HG02884 (cell line): Measurements from ENCODE around the gene FCER1G.

Experiments used
- ATAC-seq: cut with Tn5 transposase; IDR thresholded peaks from one replicate; pipeline ENCODE4 v1.9.1; 2021; ENCODE audit warnings: mild to moderate bottlenecking, moderate library complexity; ENCODE audit not compliant: unreplicated experiment

The FCER1G gene

DNA sequence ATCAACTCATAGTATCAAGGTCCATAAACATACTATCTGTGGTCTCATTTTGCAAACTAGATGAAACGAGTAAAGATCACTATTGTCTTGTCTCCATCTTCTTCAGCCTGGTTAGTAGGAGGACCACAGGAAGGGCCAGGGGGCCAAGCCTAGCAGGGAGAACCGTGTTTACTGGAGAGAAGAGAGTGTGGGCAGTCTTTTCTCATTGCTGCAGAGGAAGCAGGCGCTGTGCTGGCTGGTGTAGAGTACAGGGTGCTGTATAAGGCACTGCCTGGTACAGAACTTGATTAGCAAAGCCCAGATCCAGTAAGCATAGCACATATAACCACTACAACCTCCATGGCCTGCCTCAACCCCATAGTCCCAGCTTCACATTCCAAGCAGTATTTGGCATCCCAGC, 27.8 kb upstream of the FCER1G start:
- ATAC-seq: no peak

DNA sequence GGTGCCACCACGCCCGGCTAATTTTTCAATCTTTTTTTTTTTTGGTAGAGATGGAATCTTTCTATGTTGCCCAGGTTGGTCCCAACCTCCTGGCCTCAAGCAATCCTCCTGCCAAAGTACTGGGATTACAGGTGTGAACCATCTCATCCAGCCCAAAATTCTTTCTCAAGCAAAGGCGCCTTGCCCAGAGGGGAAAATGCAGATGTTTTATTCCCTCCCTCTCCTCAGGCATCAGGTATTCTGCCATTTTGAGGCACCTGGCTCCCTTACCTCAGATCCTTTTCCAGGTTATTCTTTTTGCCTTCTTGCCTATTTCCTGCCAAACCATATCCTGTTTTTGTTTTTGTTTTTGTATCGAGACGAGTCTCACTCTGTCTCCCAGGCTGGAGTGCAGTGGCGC, 26.7 kb upstream of the FCER1G start:
- no peak for ATAC-seq

DNA sequence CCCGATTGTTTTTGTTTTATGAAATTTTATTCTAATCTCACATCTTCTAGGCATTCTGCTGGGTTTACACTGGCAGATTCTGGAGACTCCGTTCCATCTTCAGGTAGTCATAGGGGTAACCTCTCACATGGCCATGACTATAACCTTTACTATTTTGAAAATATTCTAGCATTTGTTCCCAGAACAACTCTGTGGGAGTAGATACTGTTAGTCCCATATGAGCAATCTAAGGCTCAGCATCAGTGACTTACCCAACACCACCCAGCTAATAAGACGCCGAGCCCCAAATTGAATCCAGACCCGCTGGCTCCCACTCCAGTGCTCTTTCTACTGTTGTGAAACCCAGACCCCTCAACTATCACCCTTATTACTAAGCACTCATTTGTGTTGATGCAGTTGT, 26.1 kb upstream of the FCER1G start:
- ATAC-seq: no peak

DNA sequence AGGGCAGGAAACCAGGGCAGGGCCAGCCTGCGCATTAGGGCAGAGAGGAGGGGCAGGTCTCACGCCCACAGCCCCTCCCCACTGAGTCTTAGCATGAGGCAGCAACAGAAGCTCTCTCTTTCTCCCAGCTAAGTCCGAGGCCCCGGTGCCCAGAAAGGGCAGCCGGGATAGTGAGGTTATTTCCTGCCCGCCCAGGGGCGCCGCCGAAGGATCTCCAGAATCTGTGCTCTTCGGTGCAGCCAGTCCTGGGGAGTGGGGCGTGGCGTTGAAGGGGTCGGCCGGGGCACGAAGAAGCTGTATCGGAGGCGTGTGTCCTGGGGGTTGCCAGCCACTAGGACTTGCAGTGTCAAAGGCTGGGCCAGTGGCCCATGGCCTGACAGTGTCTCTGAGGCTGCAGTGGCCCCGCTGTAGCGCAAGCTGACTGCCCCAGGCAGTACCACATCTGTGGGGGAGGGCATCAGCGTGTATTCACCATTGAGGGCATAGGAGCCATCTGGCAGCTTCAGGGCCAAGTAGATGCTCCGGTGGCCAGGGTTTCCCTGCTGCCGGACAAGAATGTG, 24.1 kb upstream of the FCER1G start:
- ATAC-seq: no peak

DNA sequence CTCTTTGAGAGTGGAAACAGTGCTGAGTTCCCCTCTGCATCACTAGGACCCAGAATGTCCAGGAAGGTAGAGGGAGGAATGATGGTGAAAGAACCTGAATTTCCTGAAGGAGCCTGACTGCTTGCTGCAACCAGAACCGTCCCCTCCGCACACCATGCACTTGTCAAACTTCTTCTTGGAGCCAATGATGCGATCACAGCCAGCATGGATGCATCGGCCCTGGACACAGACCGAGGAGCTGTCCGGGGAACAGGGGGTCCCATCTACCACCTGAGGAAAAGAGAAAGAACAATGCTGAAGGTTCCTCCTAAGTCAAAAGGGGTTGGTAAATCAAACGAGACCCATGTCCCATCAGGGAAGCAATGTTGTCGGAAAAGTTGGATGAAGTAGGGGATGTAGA, 23.1 kb upstream of the FCER1G start:
- ATAC-seq: no peak

DNA sequence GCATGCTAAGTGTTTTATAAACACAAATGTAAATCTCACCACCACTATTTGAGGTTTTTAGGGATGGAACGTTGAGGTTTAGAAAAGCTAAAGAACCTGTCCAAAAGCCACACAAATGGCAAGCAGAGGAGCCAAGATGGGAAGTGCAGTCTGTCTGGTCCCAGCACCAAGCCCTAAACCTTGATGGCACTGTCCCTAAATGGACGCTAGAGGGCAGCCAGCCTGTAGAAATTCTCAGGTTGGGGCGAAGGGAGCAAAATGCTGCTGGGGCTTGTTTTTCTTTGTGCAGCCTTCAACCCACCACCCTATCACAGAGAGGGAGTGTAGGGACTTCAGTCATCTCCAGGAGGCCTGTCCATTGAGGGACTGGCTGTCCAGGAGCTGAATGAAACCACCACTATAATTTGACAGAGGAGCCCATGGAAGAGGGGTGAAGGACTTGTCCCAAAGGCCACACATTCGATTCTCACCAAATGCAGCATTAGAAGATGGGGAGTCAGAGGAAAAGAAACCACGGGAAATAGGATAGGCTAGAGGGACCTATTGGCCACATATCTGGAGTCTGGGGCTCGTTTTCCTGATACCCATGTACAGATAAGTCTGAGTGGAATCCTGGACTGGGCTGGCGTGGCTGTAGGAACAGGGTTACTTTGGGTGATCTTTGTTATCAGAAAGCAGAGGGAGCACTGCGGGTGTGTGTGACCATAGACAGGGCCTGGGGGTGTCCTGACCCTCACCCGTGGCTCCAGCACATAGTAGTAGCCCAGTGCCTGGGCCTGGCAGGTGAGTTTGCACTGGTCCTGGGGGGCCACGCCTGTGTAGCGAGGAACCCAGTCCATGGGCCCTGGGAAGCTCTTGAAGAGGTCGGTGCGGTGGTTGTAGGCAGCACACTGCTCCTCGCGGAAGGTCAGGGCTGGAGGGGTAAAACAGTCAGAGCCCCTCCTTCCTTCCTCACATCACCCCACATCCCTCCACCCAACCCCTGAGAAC, 22.3 kb upstream of the FCER1G start:
- peak; percentile 63 for ATAC-seq

DNA sequence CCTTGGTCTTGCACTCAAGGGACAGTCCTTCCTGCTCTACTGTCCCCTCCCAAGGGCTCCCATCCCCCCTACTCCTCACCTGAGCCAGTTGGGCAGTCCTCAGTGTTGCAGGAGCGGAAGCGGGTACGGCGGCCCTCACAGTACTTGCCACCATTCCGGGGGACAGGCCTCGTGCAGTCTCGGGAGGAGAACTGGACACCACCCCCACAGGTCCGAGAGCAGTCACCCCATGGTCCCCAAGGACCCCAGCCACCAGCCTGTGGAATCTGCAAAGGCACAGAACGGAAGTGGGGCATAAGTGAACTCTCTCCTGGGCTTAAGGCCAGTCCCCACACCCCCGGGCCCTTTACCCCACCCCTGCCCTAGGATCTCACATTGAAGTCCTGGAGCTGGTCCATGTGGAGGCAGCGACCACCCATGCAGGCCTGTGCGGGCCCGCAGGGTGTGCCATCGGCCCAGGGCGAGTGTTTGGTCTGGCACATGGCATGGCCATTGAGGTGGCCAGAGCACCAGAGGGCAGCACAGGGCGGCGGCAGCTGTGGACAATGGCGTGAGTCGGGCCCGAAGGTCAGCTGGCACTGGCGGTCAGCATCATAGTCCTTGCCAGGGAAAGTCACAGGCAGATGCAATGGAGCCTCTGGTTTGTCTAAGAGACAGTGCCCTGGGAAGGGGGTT, 21.4 kb upstream of the FCER1G start:
- no peak for ATAC-seq

DNA sequence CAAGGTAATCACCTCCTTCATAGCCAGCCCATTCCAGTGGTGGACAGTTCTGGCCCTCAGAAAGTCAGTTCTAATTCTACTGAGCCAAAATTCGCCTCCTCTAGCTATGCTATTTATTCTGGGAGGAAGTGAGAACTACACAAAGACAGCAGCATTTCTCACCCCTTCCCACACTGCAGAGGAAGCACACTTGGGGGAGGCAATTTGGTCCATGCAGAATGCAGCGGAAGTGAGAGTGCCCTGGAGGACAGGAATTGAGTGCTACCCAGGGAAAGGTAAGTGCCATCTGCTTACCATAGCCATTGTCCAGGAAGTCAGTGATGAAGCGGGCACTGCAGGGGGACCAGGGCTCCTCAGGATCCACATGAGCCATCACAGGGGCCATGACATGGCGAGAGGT, 19.9 kb upstream of the FCER1G start:
- ATAC-seq: no peak

DNA sequence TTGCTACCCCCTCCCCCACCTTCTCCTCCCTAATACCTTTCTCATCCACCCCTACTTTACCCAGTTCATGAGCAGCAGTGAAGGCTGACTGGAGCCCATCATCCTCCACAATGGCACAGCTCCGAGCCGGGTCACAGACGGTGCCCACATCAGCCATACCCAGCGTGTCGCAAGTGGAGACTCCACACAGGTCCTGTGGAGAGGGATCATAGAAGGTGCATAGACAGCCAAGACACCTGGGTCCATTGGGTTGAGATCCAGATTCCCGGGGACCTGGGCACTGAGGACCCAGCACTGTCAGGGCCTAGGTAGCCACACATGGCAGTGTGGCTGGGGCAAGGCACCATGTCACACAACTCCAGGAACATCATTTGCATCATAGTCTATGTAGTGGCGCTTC, 19.0 kb upstream of the FCER1G start:
- no peak for ATAC-seq

DNA sequence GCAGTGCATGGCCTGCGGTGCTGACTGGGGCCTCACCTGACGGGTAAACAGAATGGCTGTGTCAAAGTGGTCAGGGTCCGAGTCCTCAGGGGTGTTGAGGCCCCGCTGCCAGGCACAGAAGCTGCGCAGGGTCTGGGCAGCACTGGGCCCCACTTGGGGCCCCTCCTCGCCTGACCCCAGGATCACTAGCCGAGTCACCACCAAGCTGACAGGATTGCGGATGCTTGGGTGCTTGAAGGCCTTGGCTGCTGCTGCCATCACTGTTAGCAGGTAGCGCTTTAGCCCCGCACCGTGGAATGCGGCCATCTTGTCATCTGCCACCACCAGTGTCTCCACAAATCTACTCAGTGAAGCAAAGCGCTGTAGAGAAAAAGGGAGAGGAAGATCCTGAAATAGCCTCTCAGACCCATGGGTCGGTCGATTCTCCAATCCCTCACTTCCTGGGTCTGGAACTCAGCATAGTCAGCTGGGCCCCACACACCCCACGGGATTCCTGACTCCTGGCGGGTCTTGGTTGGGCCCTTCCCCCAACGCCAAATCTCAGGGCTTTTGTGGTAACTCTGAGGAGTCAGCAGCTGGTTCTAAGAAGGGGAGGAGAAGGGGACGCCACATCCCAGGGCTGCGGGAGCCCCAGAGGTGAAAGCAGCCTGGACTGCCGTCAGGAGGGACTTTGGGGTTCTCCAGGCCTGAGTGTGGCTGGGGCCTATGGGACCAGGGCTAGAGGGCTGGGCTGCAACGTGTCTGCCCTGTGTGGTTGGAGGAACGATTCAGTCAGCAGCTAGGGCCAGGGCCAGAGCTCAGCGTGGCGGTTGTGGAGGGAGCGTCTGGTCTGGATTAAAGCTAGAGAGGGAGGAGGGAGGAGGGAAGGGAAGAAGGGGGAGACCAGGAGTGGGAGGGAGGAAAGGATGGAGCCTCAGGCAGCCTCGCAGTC, 18.3 kb upstream of the FCER1G start:
- ATAC-seq: no peak

DNA sequence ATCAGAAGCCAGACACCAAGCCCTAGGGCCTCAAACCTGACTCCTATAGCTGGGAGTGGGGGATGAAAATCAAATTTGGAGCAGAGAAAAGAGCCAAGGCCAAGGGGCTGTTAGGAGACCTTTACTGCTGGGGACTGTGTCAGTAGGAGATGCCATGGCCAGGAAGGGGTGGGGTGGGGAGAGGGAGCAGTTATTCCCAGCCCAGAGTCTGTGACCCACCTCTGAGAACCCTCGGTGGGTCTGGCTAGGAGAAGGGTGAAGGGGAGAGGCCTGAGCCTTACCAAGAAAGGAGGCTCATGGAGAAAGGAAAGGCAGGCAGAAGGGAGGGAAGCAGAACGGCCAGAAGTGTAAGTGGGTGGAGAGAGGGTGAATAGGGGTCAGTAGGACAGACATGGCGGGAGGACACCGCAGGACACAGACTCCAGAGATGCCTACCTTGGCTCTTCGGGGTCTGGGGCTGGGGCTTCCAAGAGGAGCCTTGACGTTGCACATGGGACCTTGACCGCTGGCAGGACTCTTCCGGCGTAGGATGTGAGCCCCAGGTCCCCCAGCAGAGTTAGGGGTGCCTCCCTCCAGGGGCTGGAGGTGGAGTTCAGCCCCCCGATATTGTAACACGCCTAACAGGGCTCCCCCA, 17.4 kb upstream of the FCER1G start:
- no peak for ATAC-seq

DNA sequence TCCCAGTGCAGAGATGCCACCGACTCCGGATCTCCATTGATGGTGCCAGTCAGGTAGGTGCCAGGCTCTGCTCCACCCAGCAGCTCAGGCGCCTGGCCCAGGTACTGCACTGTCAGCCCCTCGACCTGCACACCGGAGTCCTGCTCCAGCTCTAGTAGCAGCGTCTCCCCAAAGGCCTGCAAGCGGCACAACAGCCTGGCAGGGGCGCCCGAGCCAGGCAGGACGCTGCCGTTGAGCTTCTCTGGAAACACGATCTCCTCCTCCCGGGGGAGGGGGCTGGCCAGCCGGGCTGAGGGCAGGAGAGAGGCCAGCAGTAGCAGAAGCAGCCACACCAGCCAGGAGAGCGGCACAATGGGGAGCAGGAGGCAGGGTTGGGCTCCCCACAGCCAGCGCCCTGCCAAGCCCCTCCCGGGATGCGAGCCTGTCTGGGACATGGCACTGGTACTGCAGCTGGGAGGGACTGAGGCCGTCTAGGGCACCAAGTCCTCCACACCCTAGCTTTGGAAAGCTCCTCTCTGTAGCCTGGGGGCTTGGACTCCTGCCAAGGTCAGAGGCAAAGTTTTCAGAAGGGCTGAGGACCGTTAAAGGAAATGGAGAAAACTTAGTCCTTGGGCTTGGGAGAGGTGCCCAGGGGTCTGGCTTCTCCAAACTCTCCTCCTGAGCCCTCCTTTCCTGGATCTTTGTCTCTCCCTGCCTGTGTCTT, 16.8 kb upstream of the FCER1G start:
- no peak for ATAC-seq

DNA sequence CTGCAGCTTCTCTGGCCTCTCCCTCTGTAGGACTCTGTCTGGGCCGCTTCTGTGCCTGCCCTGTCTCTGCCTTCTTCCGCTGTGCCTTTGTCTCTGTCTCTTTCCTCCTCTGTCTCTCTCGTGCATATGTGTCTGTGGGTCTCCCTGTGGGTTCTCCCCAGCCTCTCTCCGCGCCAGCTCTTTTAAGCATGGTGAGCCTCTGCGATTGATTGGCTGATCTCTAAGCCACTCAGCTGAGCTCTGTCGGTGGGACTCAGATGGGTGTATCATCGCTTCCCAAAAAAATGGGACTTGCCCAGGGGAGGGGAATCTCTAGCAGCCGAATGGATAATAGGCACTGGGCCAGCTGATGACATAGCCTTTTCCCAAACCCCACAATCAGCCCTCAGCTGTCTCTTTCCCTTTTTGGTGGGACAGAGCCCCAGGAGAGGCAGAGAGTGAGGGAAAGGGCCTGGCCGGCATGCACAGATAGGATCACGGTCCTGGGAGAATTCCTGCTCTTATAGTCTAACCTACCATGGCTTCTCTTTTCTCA, 16.1 kb upstream of the FCER1G start, which contains the start of gene ADAMTS4:
ADAMTS4 (minus strand) TSS at position 158 of the 535 bp plus-strand sequence. CDS start 427 bp downstream, outside the sequence.
- no peak for ATAC-seq

DNA sequence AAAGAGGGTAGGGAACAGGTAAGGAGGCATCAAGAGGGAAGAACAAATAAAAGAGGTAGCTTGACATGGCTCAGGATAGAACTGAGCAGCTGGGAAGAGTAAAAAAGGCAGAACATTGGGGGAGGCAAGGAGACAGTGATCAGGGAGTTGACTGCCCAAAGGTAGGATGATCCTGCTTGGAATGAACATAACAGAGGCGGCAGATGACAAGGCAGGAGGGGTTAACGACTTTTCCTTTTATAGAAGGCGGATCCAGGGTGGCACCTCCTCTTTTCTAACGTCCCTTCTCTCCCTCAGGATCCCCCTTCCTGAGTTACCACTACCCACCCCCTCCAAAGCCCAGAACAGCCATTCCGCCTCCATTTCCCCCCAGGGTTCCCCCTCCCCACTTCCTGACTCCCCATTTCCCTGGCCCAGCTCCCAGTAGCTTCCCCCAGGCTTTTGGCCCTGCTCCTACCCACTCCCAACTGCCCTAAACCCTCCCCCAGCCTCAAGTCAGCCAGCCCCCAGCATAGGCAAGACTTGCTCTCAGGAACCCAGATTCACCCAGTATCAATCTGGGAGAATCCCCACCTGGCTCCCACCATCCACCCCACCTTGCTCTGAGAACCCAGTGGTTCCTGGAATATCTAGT, 15.5 kb upstream of the FCER1G start:
- no peak for ATAC-seq

DNA sequence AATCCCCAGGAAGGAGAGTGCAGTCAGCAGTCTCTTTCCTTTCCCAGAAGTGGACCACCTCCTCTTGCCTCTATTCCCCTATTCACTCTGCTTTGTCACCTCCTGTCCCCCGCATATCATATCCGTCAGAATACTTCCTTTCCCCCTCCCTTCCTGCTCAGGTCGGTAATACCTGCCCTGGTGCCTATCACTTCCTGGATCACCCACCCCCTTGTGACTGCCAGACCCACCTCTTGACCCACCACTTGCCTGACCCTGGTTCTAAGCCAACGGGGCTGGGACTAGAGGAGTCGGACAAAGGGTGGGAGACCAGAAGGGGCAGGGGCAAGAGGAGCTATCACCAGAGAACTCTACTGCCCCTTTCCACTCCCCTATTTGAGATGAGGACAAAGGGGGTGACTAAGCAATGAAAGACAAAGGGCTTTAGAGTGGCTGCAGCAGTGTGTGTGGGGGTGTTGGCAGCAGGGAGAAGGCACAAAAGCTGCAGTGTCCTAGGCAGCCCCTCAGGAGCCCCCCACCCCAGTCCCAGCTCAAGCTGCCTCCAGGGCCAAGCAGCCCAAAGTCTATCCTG, 14.6 kb upstream of the FCER1G start:
- ATAC-seq: no peak

DNA sequence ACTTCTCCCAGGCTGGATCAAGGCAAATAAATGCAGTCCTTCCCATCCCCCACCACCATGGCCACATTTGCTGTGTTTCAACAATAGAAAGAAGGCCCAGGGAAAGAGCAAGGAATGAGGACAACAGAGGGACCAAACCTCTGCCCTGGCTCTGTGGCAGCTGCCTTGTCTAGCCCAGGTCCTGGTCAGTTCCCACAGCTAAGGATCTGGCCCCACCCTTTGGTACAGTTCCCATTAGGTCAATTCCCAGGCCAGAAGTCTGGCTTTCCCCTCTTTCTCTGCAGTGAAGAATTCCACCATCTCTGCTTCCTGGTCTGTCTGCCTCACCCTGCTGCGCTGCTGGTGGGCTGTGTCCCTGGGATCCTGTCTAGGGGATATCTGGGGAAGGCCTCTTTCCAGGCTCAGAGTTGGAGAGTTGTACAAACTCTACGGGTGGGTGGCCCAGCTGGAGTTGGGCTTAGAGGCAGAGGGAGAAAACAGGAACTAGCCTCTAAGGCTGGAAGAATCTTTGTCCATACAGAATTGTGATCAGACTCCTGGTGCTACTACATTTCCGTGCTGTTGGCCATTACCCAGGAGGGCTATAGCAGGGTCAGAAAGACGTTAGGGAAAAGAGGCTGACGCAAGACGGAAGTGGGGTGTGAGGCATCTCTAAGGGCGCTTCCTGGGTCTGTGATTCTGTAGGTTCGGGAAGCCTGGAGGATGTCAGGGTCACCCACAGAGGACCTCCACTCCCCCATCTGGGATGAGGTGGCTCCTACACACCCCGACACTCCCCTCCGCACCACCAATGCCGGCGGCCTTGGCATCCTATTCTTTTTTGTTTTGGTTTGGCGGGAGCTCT, 13.9 kb upstream of the FCER1G start:
- ATAC-seq: no peak

DNA sequence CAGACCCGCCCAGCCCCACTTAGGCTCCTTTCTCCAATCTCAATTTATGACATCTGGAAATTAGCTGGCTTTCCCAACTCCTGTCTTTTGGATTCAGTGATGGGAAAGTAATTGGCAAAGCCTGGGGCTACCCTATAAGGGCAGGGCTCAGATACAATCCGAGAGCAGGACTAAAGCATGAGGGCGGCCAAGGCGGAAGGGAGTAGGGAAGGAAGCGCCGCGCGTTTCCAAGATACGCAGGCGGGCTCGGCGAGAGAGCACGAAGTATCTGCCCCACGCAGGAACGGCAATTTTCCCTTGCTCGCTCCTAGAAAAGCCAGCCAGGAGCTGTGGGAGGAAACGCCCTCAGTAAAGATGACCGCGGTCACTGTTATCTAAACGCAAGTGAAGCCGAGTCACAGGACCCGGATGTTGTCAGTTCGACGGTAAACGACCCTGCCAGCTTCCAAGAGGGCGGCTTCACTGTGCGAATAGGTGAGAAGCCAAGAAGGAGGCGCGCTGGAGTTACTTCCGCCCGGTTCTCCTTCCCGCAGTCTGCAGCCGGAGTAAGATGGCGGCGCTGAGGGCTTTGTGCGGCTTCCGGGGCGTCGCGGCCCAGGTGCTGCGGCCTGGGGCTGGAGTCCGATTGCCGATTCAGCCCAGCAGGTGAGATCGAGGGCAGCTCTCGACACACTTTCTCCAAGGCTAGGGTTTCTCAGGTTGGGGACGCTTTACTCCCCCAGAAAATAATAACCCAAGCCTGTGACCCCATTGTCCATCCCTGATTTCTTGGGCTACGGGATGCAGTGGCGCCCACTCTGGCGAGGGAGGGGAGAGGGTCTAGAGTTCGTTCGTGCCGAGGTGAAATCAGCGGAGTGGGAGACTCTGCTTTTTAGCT, 13.0 kb upstream of the FCER1G start, which contains the start of gene NDUFS2:
NDUFS2 (plus strand) TSS at position 532 of the 877 bp plus-strand sequence; CDS start at position 551, 19 bp downstream.
- peak; percentile 95 for ATAC-seq
